SK-N-SH treated with all-trans-retinoic acid at 6 μM for 48 hours (cell line): Measurements from ENCODE around the gene SBSN.

ENCODE experiments used
- ARNTL ChIP-seq: fragments of 450-650 bp; formaldehyde crosslinking; IDR thresholded peaks from 2 replicates; pipeline ENCODE4 v1.5.0; 2020; ENCODE audit warnings: low read depth, mild to moderate bottlenecking, moderate library complexity, borderline replicate concordance
- OSR1 ChIP-seq: fragments of 250-450 bp; sonication (Bioruptor Pico); IDR thresholded peaks from 2 replicates; pipeline ENCODE4 v1.8.0; 2022; ENCODE audit warnings: moderate library complexity, mild to moderate bottlenecking, inconsistent platforms
- TCF4 ChIP-seq: fragments of 250-450 bp; sonication (Bioruptor Pico); IDR thresholded peaks from 2 replicates; pipeline ENCODE4 v1.8.0; 2021; ENCODE audit warnings: mild to moderate bottlenecking, moderate library complexity, borderline replicate concordance
- ZFP3 ChIP-seq: fragments of 250-450 bp; sonication (Bioruptor Pico); IDR thresholded peaks from 2 replicates; pipeline ENCODE4 v1.5.0; 2020; ENCODE audit warnings: mild to moderate bottlenecking, moderate library complexity
- ZNF8 ChIP-seq: fragments of 450-650 bp; formaldehyde crosslinking; IDR thresholded peaks from 2 replicates; pipeline ENCODE4 v1.5.0; 2020; ENCODE audit warnings: mild to moderate bottlenecking, moderate library complexity
- TF ChIP-seq, protein P1 (sequence below): fragments of 250-450 bp; sonication (Bioruptor Pico); IDR thresholded peaks from 2 replicates; pipeline ENCODE4 v1.8.0; 2020; ENCODE audit warnings: mild to moderate bottlenecking, moderate library complexity, borderline replicate concordance

- TF ChIP-seq OSR1 (no peak), ZFP3 (no peak), TCF4 (CRISPR knock-in tag) (no peak), ARNTL (CRISPR knock-in tag) (no peak), ZNF8 (CRISPR knock-in tag) (no peak)
- TF ChIP-seq, protein P1, sequence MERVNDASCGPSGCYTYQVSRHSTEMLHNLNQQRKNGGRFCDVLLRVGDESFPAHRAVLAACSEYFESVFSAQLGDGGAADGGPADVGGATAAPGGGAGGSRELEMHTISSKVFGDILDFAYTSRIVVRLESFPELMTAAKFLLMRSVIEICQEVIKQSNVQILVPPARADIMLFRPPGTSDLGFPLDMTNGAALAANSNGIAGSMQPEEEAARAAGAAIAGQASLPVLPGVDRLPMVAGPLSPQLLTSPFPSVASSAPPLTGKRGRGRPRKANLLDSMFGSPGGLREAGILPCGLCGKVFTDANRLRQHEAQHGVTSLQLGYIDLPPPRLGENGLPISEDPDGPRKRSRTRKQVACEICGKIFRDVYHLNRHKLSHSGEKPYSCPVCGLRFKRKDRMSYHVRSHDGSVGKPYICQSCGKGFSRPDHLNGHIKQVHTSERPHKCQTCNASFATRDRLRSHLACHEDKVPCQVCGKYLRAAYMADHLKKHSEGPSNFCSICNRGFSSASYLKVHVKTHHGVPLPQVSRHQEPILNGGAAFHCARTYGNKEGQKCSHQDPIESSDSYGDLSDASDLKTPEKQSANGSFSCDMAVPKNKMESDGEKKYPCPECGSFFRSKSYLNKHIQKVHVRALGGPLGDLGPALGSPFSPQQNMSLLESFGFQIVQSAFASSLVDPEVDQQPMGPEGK: no peak
Measured at GRCh38 chr19:35517342-35517741, 10.8 kb downstream of the SBSN start.
